Measurements from ENCODE around the gene KRT1. TPM values are rescaled to one million over a fixed set of nuclear protein-coding genes. Genes with fewer than 3 reads are reported as not detected.
"Not testable (repeated sequence)": the region's sequence is repeated elsewhere in the genome, so short reads cannot be mapped to it uniquely, and the experiment has no call there.

Gene KRT1
- polyA plus RNA-seq, 2 donors, result 4.1 to 12.5 TPM

DNA sequence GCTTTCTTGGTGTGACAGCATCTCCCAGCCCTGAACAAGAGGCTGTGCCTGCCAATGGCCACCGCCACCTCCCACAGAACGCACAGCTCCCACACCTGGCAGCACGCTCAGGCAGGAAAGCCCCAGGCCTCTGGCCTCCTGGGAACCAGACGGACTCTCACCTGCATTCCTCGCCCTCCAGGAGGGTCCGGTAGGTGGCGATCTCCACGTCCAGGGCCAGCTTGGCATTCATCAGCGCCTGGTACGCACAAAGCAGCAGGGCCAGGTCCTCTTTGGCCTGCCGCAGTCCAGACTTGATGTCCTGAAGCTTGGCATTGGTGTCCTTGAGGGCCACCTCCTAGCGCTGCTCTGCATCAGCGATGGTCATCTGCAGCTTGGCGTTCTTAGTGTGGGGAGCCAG is 35.2 kb upstream of the KRT1 start:
- Histone ChIP-seq H3K4me3 (ENCODE audit: low read depth in 1 of 2, low read length in 2 of 2) (no peak overlapping the region), H3K27ac (ENCODE audit: low read depth in 2 of 2, low read length in 1 of 2) (no peak overlapping the region), H3K4me1 (ENCODE audit: control insufficient read depth in 2 of 2, insufficient read depth in 2 of 2, low read length in 1 of 2) (peaks cover 4% of the 10 kb centered on the region in 2 donors), H3K9me3 (ENCODE audit: control insufficient read depth in 2 of 2, insufficient read depth in 1 of 2, low read depth in 1 of 2, low read length in 1 of 2) (peaks cover 0 to 4% of the 10 kb centered on the region in 2 donors), H3K36me3 (ENCODE audit: control insufficient read depth in 2 of 2, insufficient read depth in 2 of 2, low read length in 1 of 2) (no peaks in the 10 kb centered on the region), H3K27me3 (ENCODE audit: control insufficient read depth in 1 of 2, insufficient read depth in 2 of 2, low read length in 2 of 2) (peaks cover 0 to 6% of the 10 kb centered on the region in 2 donors)
- WGBS, 2 donors, result 75 to 83% methylated on average over 14 of the region's 14 CpGs

DNA sequence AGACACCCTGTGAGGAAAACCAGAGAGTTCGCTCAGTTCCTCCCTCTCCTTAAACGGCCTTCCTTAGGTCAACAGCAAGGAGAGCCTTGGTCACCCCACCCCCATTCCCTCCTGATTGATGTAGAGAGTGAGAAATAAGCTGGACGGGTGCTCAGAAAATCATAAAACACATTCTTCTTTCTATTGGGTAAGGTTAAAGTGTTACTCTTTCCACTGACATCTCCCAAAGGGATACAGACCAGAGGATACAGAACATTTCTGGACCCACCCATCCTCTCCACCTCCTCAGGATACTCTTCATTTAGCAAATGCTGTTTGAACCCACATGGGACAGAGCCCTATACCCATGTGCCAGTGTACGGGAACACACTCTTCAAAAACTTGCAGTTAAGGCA is 34.7 kb upstream of the KRT1 start:
- Histone ChIP-seq H3K4me3 (ENCODE audit: low read depth in 1 of 2, low read length in 2 of 2) (no peak overlapping the region), H3K36me3 (ENCODE audit: control insufficient read depth in 2 of 2, insufficient read depth in 2 of 2, low read length in 1 of 2) (no peaks in the 10 kb centered on the region), H3K9me3 (ENCODE audit: control insufficient read depth in 2 of 2, insufficient read depth in 1 of 2, low read depth in 1 of 2, low read length in 1 of 2) (peaks cover 0 to 4% of the 10 kb centered on the region in 2 donors), H3K27me3 (ENCODE audit: control insufficient read depth in 1 of 2, insufficient read depth in 2 of 2, low read length in 2 of 2) (peaks cover 0 to 6% of the 10 kb centered on the region in 2 donors), H3K27ac (ENCODE audit: low read depth in 2 of 2, low read length in 1 of 2) (no peak overlapping the region), H3K4me1 (ENCODE audit: control insufficient read depth in 2 of 2, insufficient read depth in 2 of 2, low read length in 1 of 2) (peaks cover 4% of the 10 kb centered on the region in 2 donors)
- 73 to 79% methylated on average over 4 of the region's 4 CpGs for WGBS, 2 donors

DNA sequence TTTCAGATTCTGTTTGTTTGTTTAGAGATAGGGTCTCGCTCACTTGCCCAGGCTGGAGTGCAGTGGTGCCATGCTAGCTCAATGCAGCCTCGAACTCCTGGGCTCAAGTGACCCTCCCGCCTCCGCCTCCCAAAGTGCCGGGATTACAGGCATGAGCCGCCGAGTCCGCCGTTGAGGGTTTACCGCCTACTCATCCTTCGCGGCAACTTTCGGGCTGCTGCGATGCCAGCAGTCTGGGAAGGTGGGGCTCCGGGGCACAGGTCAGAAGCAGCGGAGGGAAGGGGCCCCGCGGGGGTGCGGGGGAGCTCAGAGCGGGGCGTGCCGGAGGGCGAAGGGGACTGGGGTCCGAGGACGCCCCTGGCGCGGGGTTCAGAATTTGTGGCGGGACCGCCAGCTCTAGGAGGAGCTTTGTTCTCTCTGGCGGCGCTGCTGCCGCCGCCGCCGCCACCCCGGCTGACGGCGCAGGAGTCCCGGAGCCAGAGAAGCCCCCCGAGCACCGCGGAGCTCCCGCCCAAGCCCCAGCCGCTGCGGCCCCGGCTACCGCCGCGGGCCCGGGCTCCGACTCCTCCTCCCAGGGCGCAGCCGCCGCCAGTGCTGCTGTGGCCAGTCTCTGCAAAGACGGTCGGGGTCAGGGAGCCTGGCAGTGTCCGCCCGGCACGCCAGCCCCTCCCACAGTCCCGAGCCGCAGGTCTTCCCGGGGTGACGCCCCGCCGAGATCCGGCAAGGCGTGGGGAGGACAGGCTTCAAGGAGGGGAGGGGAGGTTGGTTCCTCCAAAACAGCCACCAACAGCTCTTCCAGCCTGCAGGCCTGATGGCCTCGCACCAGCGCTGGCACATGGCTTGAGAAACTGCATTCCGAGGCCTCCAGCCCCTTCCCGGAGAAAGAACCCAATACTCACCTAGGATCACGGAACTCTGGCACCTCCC is 34.0 kb upstream of the KRT1 start:
- H3K36me3 ChIP-seq (ENCODE audit: control insufficient read depth in 2 of 2, insufficient read depth in 2 of 2, low read length in 1 of 2), result no peaks in the 10 kb centered on the region
- H3K9me3 ChIP-seq (ENCODE audit: control insufficient read depth in 2 of 2, insufficient read depth in 1 of 2, low read depth in 1 of 2, low read length in 1 of 2), result peaks cover 0 to 4% of the 10 kb centered on the region in 2 donors
- peak overlapping the region in 1 of 2 donors; percentile 24 for H3K4me3 ChIP-seq (ENCODE audit: low read depth in 1 of 2, low read length in 2 of 2)
- H3K27ac ChIP-seq (ENCODE audit: low read depth in 2 of 2, low read length in 1 of 2), result no peak overlapping the region
- peaks cover 0 to 6% of the 10 kb centered on the region in 2 donors for H3K27me3 ChIP-seq (ENCODE audit: control insufficient read depth in 1 of 2, insufficient read depth in 2 of 2, low read length in 2 of 2)
- peaks cover 4% of the 10 kb centered on the region in 2 donors for H3K4me1 ChIP-seq (ENCODE audit: control insufficient read depth in 2 of 2, insufficient read depth in 2 of 2, low read length in 1 of 2)
- WGBS, 2 donors, result 6 to 7% methylated on average over 62 to 72 of the region's 72 CpGs

DNA sequence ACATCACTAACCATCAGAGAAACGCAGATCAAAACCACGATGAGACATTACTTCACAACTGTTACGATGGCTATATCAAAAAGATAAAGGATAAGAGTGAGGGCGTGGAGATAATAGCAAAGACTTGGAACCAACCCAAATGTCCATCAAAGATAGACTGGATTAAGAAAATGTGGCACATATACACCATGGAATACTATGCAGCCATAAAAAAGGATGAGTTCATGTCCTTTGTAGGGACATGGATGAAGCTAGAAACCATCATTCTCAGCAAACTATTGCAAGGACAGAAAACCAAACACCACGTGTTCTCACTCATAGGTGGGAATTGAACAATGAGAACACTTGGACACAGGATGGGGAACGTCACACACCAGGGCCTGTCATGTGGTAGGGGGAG is 31.9 kb upstream of the KRT1 start:
- not testable (repeated sequence) for H3K4me1 ChIP-seq (ENCODE audit: control insufficient read depth in 2 of 2, insufficient read depth in 2 of 2, low read length in 1 of 2); H3K9me3 ChIP-seq (ENCODE audit: control insufficient read depth in 2 of 2, insufficient read depth in 1 of 2, low read depth in 1 of 2, low read length in 1 of 2); H3K27ac ChIP-seq (ENCODE audit: low read depth in 2 of 2, low read length in 1 of 2); H3K27me3 ChIP-seq (ENCODE audit: control insufficient read depth in 1 of 2, insufficient read depth in 2 of 2, low read length in 2 of 2); H3K4me3 ChIP-seq (ENCODE audit: low read depth in 1 of 2, low read length in 2 of 2); H3K36me3 ChIP-seq (ENCODE audit: control insufficient read depth in 2 of 2, insufficient read depth in 2 of 2, low read length in 1 of 2)
- 75 to 89% methylated on average over 6 of the region's 6 CpGs for WGBS, 2 donors

DNA sequence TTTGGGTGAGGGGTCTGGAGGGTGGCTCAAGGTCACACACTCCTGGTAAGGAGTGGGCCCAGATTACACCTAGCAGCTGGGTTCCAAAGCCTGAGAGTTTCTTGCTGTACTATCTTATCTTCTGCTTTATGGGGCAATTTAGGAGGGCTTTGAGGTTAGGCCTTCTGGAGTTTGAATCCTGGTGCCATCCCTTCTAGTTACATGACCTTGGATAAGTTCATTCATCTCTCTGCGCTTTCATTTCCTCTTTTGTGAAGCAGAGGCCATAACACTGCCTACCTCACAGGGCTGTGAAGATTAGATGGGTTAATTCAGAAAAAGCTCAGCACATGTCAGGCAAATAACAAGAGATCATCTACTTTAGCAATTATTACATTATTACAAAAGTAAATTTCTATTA is 30.5 kb upstream of the KRT1 start:
- Histone ChIP-seq H3K27ac (ENCODE audit: low read depth in 2 of 2, low read length in 1 of 2) (no peak overlapping the region), H3K4me3 (ENCODE audit: low read depth in 1 of 2, low read length in 2 of 2) (no peak overlapping the region), H3K4me1 (ENCODE audit: control insufficient read depth in 2 of 2, insufficient read depth in 2 of 2, low read length in 1 of 2) (peaks cover 4% of the 10 kb centered on the region in 2 donors), H3K27me3 (ENCODE audit: control insufficient read depth in 1 of 2, insufficient read depth in 2 of 2, low read length in 2 of 2) (peaks cover 0 to 6% of the 10 kb centered on the region in 2 donors), H3K9me3 (ENCODE audit: control insufficient read depth in 2 of 2, insufficient read depth in 1 of 2, low read depth in 1 of 2, low read length in 1 of 2) (peaks cover 0 to 4% of the 10 kb centered on the region in 2 donors), H3K36me3 (ENCODE audit: control insufficient read depth in 2 of 2, insufficient read depth in 2 of 2, low read length in 1 of 2) (no peaks in the 10 kb centered on the region)
- 95 to 96% methylated on average over 1 of the region's 1 CpG for WGBS, 2 donors

DNA sequence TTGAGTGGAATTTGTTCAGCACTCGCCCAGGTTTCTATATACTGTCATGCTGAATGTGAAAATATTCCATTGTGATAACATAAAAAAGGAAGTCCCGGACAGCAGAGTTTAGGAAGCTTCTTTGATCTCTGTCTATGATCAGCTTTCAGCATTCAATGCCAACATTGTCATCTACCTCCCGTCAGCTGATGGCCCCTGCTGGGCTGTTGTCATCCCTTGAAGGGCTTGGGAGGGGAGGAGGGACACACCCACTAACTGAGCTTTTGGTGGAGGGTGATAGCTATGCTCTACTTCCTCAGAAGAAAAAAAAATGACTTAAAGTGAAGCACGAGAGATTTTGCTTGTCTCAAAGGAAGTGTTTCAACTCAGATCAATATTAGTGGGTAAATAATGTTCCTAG is 27.8 kb upstream of the KRT1 start:
- no peaks in the 10 kb centered on the region for H3K4me1 ChIP-seq (ENCODE audit: control insufficient read depth in 2 of 2, insufficient read depth in 2 of 2, low read length in 1 of 2)
- no peaks in the 10 kb centered on the region for H3K27me3 ChIP-seq (ENCODE audit: control insufficient read depth in 1 of 2, insufficient read depth in 2 of 2, low read length in 2 of 2)
- no peaks in the 10 kb centered on the region for H3K36me3 ChIP-seq (ENCODE audit: control insufficient read depth in 2 of 2, insufficient read depth in 2 of 2, low read length in 1 of 2)
- H3K4me3 ChIP-seq (ENCODE audit: low read depth in 1 of 2, low read length in 2 of 2), result no peak overlapping the region
- H3K27ac ChIP-seq (ENCODE audit: low read depth in 2 of 2, low read length in 1 of 2), result no peak overlapping the region
- H3K9me3 ChIP-seq (ENCODE audit: control insufficient read depth in 2 of 2, insufficient read depth in 1 of 2, low read depth in 1 of 2, low read length in 1 of 2), result no peaks in the 10 kb centered on the region
- WGBS, 2 donors, result 46 to 61% methylated on average over 4 of the region's 4 CpGs

DNA sequence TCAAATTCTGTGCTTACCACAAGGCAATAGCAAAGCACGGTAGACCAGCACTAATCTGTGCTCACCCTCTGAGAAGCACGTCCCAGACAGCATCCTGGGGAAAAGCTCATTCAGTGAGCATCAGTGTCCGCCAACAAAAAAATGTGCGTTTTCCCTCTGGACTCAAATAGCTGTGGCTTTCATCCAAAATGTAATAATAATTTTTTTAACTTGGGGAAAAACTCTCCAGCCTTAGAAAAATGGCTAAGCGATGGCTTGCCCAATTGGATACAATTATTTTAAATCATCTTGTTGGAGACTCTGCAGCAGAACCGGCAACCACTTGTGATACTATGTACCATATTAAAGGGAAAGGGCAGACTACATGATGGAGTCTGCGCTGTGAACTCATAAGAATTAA is 24.3 kb upstream of the KRT1 start:
- H3K4me1 ChIP-seq (ENCODE audit: control insufficient read depth in 2 of 2, insufficient read depth in 2 of 2, low read length in 1 of 2), result no peaks in the 10 kb centered on the region
- no peaks in the 10 kb centered on the region for H3K9me3 ChIP-seq (ENCODE audit: control insufficient read depth in 2 of 2, insufficient read depth in 1 of 2, low read depth in 1 of 2, low read length in 1 of 2)
- no peaks in the 10 kb centered on the region for H3K27me3 ChIP-seq (ENCODE audit: control insufficient read depth in 1 of 2, insufficient read depth in 2 of 2, low read length in 2 of 2)
- WGBS, 2 donors, result 68 to 72% methylated on average over 7 of the region's 7 CpGs
- no peaks in the 10 kb centered on the region for H3K36me3 ChIP-seq (ENCODE audit: control insufficient read depth in 2 of 2, insufficient read depth in 2 of 2, low read length in 1 of 2)
- no peak overlapping the region for H3K27ac ChIP-seq (ENCODE audit: low read depth in 2 of 2, low read length in 1 of 2)
- H3K4me3 ChIP-seq (ENCODE audit: low read depth in 1 of 2, low read length in 2 of 2), result no peak overlapping the region

DNA sequence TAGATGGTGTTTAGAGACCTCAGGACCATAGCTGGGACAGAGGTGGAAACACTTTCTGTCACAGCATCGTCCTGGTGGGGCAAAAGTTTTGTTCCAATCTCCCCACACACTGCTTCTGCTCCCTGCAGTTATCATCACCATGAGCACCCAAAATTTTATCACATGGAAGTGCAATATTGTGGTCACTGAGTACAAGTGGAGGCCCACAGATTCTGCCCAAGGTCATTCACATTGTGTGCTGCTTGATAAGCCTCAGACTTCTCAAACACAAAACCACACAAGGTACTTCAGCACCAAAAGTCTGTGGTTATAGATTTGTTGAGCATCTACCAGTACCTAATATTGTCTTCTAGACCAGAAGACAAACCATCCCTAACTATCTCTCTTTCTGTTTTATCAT is 23.7 kb upstream of the KRT1 start:
- Histone ChIP-seq H3K4me1 (ENCODE audit: control insufficient read depth in 2 of 2, insufficient read depth in 2 of 2, low read length in 1 of 2) (no peaks in the 10 kb centered on the region), H3K36me3 (ENCODE audit: control insufficient read depth in 2 of 2, insufficient read depth in 2 of 2, low read length in 1 of 2) (no peaks in the 10 kb centered on the region), H3K27ac (ENCODE audit: low read depth in 2 of 2, low read length in 1 of 2) (no peak overlapping the region), H3K9me3 (ENCODE audit: control insufficient read depth in 2 of 2, insufficient read depth in 1 of 2, low read depth in 1 of 2, low read length in 1 of 2) (no peaks in the 10 kb centered on the region), H3K27me3 (ENCODE audit: control insufficient read depth in 1 of 2, insufficient read depth in 2 of 2, low read length in 2 of 2) (no peaks in the 10 kb centered on the region), H3K4me3 (ENCODE audit: low read depth in 1 of 2, low read length in 2 of 2) (no peak overlapping the region)
- WGBS, 2 donors, result 60 to 70% methylated on average over 1 of the region's 1 CpG

DNA sequence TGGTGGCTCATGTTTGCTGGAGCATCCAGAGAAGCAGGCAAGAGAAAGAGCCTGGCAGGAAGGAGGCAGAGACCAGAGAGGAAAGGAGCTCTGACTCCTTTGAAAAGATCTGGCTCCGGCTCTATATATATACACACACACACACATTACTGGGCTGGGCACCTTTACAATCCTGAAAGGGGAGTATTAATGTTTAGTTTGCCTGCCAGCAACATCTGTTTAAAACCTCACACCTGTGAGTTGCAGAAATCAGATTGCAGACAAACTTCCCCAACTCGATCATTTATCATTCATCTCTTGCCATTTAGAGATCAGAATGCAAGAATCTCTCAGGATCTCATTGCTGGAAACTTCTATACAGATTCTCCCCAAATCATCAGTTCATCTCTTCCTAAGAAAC is 23.2 kb upstream of the KRT1 start, which contains the start of gene KRT77:
KRT77 (minus strand) TSS at position 101 of the 400 bp plus-strand sequence; CDS start at position 11, 90 bp downstream.
- WGBS, 2 donors, result 38 to 53% methylated on average over 2 of the region's 2 CpGs
- no peaks in the 10 kb centered on the region for H3K27me3 ChIP-seq (ENCODE audit: control insufficient read depth in 1 of 2, insufficient read depth in 2 of 2, low read length in 2 of 2)
- no peaks in the 10 kb centered on the region for H3K36me3 ChIP-seq (ENCODE audit: control insufficient read depth in 2 of 2, insufficient read depth in 2 of 2, low read length in 1 of 2)
- H3K4me3 ChIP-seq (ENCODE audit: low read depth in 1 of 2, low read length in 2 of 2), result no peak within 1 kb of the TSS
- no peaks in the 10 kb centered on the region for H3K4me1 ChIP-seq (ENCODE audit: control insufficient read depth in 2 of 2, insufficient read depth in 2 of 2, low read length in 1 of 2)
- no peak within 1 kb of the TSS for H3K27ac ChIP-seq (ENCODE audit: low read depth in 2 of 2, low read length in 1 of 2)
- H3K9me3 ChIP-seq (ENCODE audit: control insufficient read depth in 2 of 2, insufficient read depth in 1 of 2, low read depth in 1 of 2, low read length in 1 of 2), result no peaks in the 10 kb centered on the region

DNA sequence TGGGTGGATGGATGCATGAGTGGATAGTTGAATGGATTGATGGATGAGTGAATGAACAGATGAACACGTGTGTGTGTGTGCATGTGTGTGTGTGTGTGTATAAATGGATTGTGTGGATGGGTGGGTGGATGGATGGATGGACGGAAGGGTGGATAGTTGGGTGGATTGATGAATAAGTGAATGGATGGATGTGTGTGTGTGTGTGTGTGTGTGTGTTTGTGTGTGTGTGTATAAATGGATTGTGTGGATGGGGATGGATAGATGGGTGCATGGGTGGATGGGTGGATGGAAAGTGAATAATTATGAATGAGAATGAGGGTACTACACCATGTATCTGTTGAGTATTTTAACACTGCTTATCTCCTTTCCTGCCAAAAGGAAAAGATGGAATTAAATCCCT is 22.1 kb upstream of the KRT1 start:
- Histone ChIP-seq H3K4me3 (ENCODE audit: low read depth in 1 of 2, low read length in 2 of 2) (no peak overlapping the region), H3K4me1 (ENCODE audit: control insufficient read depth in 2 of 2, insufficient read depth in 2 of 2, low read length in 1 of 2) (no peaks in the 10 kb centered on the region), H3K27ac (ENCODE audit: low read depth in 2 of 2, low read length in 1 of 2) (no peak overlapping the region), H3K36me3 (ENCODE audit: control insufficient read depth in 2 of 2, insufficient read depth in 2 of 2, low read length in 1 of 2) (no peaks in the 10 kb centered on the region), H3K27me3 (ENCODE audit: control insufficient read depth in 1 of 2, insufficient read depth in 2 of 2, low read length in 2 of 2) (no peaks in the 10 kb centered on the region), H3K9me3 (ENCODE audit: control insufficient read depth in 2 of 2, insufficient read depth in 1 of 2, low read depth in 1 of 2, low read length in 1 of 2) (no peaks in the 10 kb centered on the region)
- WGBS, 2 donors, result 78 to 85% methylated on average over 2 of the region's 2 CpGs
